ENCODE measurements around the gene NDUFA1. TPM values are rescaled to one million over a fixed set of nuclear protein-coding genes. Genes with fewer than 3 reads are reported as not detected.
"Not testable (repeated sequence)": the region's sequence is repeated elsewhere in the genome, so short reads cannot be mapped to it uniquely, and the experiment has no call there.

The NDUFA1 gene
- total and polyA plus RNA-seq, 9 of the 15 experiments (the other 6 are each of a cell fraction or from before 2014, with no cell fraction given), result 162 to 1,285 (median 383) TPM

DNA sequence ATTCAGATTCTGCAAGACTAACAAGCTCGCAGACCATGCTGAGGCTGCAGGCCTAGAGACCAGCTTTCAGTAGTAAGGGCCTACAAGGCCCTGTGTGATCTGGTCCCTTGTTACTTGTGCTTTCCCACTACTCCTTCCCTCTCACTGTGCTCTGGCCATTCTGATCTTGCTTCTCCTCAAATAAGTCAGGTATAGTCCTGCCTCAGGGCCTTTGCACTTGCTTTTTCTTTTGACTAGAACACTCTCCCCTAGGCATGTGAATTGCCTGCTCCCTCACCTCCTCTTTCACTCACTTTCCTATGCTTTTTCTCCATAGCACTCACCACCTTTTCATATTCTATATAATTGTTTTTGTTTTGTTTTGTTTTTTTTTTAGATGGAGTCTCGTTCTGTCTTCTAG is 46.2 kb downstream of the NDUFA1 start:
- Histone ChIP-seq H3K9me3 (replicated peaks; ENCODE audit: control insufficient read depth, insufficient read depth, low read depth, low read length) (no peaks in the 10 kb centered on the region), H3K9me1 (ENCODE audit: control insufficient read depth, insufficient read depth, low read length) (no peaks in the 10 kb centered on the region), H3K79me2 (ENCODE audit: control insufficient read depth, insufficient read depth, low read length) (no peaks in the 10 kb centered on the region), H3K27ac (ENCODE audit: extremely low read depth, low read depth, low read length) (no peak overlapping the region), H3K36me3 (ENCODE audit: control insufficient read depth, insufficient read depth, low read length) (no peaks in the 10 kb centered on the region), H3K27me3 (ENCODE audit: control insufficient read depth in 2 of 2, insufficient read depth in 2 of 2, low read length in 2 of 2) (no peaks in the 10 kb centered on the region), H3K4me2 (ENCODE audit: insufficient read depth, low read length) (no peak overlapping the region), H3K9ac (ENCODE audit: insufficient read depth in 1 of 2, low read depth in 2 of 2, low read length in 2 of 2) (no peak overlapping the region), H3K4me1 (replicated peaks in 1 of 2; ENCODE audit: control insufficient read depth in 2 of 2, insufficient read depth in 2 of 2, low read length in 2 of 2) (no peaks in the 10 kb centered on the region; a peak in 1 of 5 replicates), H2AFZ (ENCODE audit: low read depth, low read length) (no peak overlapping the region), H3K4me3 (no peak overlapping the region), H4K20me1 (replicated peaks; ENCODE audit: control insufficient read depth, insufficient read depth, low read length) (no peaks in the 10 kb centered on the region)
- ChIA-PET CTCF (ENCODE audit: low intra/inter-chr PET ratio) (no interaction called here), POLR2A (no interaction called here)
- BruUV-seq (replicated peaks), result no TSS peak
- in situ Hi-C loops (cut with MboI), result no loop called here
- DNase-seq (ENCODE audit: extremely low read depth in 1 of 4, low spot score in 3 of 4) (no peak), FAIRE-seq (no peak), ATAC-seq (no peak)
- TF ChIP-seq ZBTB8A (IDR thresholded peaks at IDR 0.05; ENCODE audit: partially characterized antibody) (no peak), RBM25 (IDR thresholded peaks at IDR 0.05; ENCODE audit: low read depth, low read length, severe bottlenecking) (peak; percentile 49)
- intact Hi-C loops (cut with micrococcal nuclease), result no loop called here
- 53% methylated on average over 2 of the region's 2 CpGs for WGBS (ENCODE audit: insufficient coverage, low coverage, missing lambda C conversion rate)

DNA sequence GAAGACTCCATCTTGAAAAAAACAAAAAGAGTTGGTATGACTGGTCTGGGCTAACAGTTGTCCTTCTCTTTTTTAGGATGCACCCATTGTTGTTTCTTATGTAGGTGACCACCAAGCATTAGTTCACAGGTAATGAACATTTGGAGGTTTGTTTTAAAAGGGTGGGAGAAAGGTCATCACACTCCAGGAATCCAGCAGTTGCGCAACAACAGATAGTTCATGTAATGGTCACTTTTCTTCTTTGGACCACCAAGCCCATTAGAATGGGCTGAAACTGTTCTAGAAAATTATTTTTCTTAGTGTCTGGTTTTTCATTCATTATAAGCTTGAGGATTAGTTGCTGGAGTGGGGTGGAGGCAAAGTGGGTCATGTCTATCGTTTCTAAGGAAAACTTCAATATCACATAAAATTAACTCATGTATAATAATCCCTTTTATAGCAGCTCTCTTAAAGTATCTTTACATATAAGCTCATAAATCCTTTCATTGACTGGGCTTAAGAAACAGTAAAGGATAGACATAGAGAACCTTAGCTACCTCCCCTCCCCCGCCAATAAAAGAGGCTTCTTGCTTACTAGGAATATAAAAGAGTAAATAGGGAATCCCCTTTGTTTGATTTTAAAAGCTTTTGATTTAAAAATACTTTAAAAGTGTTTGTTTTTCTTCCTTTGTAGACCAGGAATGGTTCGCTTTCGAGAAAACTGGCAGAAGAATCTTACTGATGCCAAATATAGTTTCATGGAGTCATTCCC is 48.4 kb downstream of the NDUFA1 start:
- in situ Hi-C loops (cut with MboI), result no loop called here
- no TSS peak for BruUV-seq (replicated peaks)
- POLR2A ChIA-PET, result no interaction called here

DNA sequence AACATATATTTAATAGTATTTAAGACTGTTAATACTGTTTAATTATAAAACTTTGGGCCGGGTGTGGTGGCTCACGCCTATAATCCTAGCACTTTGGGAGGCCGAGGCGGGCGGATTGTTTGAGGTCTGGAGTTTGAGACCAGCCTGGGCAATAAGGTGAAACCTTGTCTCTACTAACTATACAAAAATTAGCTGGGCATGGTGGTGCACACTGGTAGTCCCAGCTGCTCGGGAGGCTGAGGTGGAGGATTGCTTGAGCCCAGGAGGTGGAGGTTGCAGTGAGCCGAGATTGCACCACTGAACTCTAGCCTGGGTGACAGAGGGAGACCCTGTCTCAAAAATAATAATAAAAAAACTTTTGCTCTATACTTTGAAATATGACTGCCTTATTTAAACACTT is 50.8 kb downstream of the NDUFA1 start:
- H2AFZ ChIP-seq (ENCODE audit: low read depth, low read length); H3K27ac ChIP-seq (ENCODE audit: extremely low read depth, low read depth, low read length); H3K9ac ChIP-seq (ENCODE audit: insufficient read depth in 1 of 2, low read depth in 2 of 2, low read length in 2 of 2); FAIRE-seq; H3K9me3 ChIP-seq (replicated peaks; ENCODE audit: control insufficient read depth, insufficient read depth, low read depth, low read length); intact Hi-C loops (cut with micrococcal nuclease); CTCF ChIA-PET (ENCODE audit: low intra/inter-chr PET ratio); ATAC-seq; POLR2A ChIA-PET; H4K20me1 ChIP-seq (replicated peaks; ENCODE audit: control insufficient read depth, insufficient read depth, low read length); H3K4me2 ChIP-seq (ENCODE audit: insufficient read depth, low read length); DNase-seq (ENCODE audit: extremely low read depth in 1 of 4, low spot score in 3 of 4); H3K27me3 ChIP-seq (ENCODE audit: control insufficient read depth in 2 of 2, insufficient read depth in 2 of 2, low read length in 2 of 2); H3K36me3 ChIP-seq (ENCODE audit: control insufficient read depth, insufficient read depth, low read length); H3K79me2 ChIP-seq (ENCODE audit: control insufficient read depth, insufficient read depth, low read length); H3K4me3 ChIP-seq; BruUV-seq (replicated peaks); in situ Hi-C loops (cut with MboI); H3K9me1 ChIP-seq (ENCODE audit: control insufficient read depth, insufficient read depth, low read length); H3K4me1 ChIP-seq (replicated peaks in 1 of 2; ENCODE audit: control insufficient read depth in 2 of 2, insufficient read depth in 2 of 2, low read length in 2 of 2): not testable (repeated sequence)
- WGBS (ENCODE audit: insufficient coverage, low coverage, missing lambda C conversion rate), result 92% methylated on average over 7 of the region's 7 CpGs

More for the DNA sequence above, 48.4 kb downstream of the NDUFA1 start:
- no peak overlapping the region for H3K9ac ChIP-seq (ENCODE audit: insufficient read depth in 1 of 2, low read depth in 2 of 2, low read length in 2 of 2)
- H3K79me2 ChIP-seq (ENCODE audit: control insufficient read depth, insufficient read depth, low read length), result no peaks in the 10 kb centered on the region
- DNase-seq (ENCODE audit: extremely low read depth in 1 of 4, low spot score in 3 of 4) (no peak), ATAC-seq (no peak), FAIRE-seq (no peak)
- 62% methylated on average over 5 of the region's 5 CpGs for WGBS (ENCODE audit: insufficient coverage, low coverage, missing lambda C conversion rate)
- no peak overlapping the region for H3K27ac ChIP-seq (ENCODE audit: extremely low read depth, low read depth, low read length)
- H3K36me3 ChIP-seq (ENCODE audit: control insufficient read depth, insufficient read depth, low read length), result no peaks in the 10 kb centered on the region
- no peak overlapping the region for H2AFZ ChIP-seq (ENCODE audit: low read depth, low read length)
- no peaks in the 10 kb centered on the region; a peak in 1 of 5 replicates for H3K4me1 ChIP-seq (replicated peaks in 1 of 2; ENCODE audit: control insufficient read depth in 2 of 2, insufficient read depth in 2 of 2, low read length in 2 of 2)
- intact Hi-C loops (cut with micrococcal nuclease), result no loop called here
- no peak overlapping the region for H3K4me2 ChIP-seq (ENCODE audit: insufficient read depth, low read length)
- H3K27me3 ChIP-seq (ENCODE audit: control insufficient read depth in 2 of 2, insufficient read depth in 2 of 2, low read length in 2 of 2), result no peaks in the 10 kb centered on the region
- CTCF ChIA-PET (ENCODE audit: low intra/inter-chr PET ratio), result no interaction called here
- H3K4me3 ChIP-seq, result no peak overlapping the region
- H4K20me1 ChIP-seq (replicated peaks; ENCODE audit: control insufficient read depth, insufficient read depth, low read length), result no peaks in the 10 kb centered on the region
- H3K9me1 ChIP-seq (ENCODE audit: control insufficient read depth, insufficient read depth, low read length), result no peaks in the 10 kb centered on the region
- H3K9me3 ChIP-seq (replicated peaks; ENCODE audit: control insufficient read depth, insufficient read depth, low read depth, low read length), result no peaks in the 10 kb centered on the region
- no peak for TF ChIP-seq HEY1 (CRISPR knock-in tag; IDR thresholded peaks at IDR 0.05; ENCODE audit: borderline replicate concordance)
- peak; percentile 86 for TF ChIP-seq CEBPB (tag; IDR thresholded peaks at IDR 0.05)
- TF ChIP-seq ZNF444 (CRISPR knock-in tag; IDR thresholded peaks at IDR 0.05), result no peak
- 0 out of 2 replicates have a peak, but pooled peaks have one; percentile 21 for TF ChIP-seq CEBPG (CRISPR knock-in tag; IDR thresholded peaks at IDR 0.05)
- peak; percentile 47 to 89 for TF ChIP-seq CEBPG (tag; conservative IDR thresholded peaks at IDR 0.05 in 1 of 2, IDR thresholded peaks at IDR 0.05 in 1 of 2)
- TF ChIP-seq ZEB2 (IDR thresholded peaks at IDR 0.05), result no peak
- no peak for TF ChIP-seq HNRNPK (IDR thresholded peaks at IDR 0.05; ENCODE audit: low read depth, low read length, poor library complexity, severe bottlenecking)
- TF ChIP-seq, protein P1, sequence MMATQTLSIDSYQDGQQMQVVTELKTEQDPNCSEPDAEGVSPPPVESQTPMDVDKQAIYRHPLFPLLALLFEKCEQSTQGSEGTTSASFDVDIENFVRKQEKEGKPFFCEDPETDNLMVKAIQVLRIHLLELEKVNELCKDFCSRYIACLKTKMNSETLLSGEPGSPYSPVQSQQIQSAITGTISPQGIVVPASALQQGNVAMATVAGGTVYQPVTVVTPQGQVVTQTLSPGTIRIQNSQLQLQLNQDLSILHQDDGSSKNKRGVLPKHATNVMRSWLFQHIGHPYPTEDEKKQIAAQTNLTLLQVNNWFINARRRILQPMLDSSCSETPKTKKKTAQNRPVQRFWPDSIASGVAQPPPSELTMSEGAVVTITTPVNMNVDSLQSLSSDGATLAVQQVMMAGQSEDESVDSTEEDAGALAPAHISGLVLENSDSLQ (IDR thresholded peaks at IDR 0.05), result no peak
- TF ChIP-seq NR1H2 (CRISPR knock-in tag; IDR thresholded peaks at IDR 0.05), result no peak
- TF ChIP-seq POLR3G (IDR thresholded peaks at IDR 0.05; ENCODE audit: extremely low read depth, insufficient read length, insufficient replicate concordance), result no peak
- TF ChIP-seq ZNF41 (CRISPR knock-in tag; conservative IDR thresholded peaks at IDR 0.05), result no peak
- TF ChIP-seq BCOR (IDR thresholded peaks at IDR 0.05), result no peak

Measured in K562 (cell line).